Right lobe of liver (tissue), 4 donors: ENCODE data around the gene C19orf85.

ENCODE experiments used
- POLR2A ChIP-seq: fragments of 450-650 bp; IDR thresholded peaks from one replicate; pipeline ENCODE4 v1.6.1; 2017; ENCODE audit warnings: antibody characterized with exemption, mild to moderate bottlenecking
- TF ChIP-seq, protein P1 (sequence below), 4 donors: fragments of 200-600 bp in 3 of 4; fragments of 450-650 bp in 1 of 4; IDR thresholded peaks; one replicate each; pipeline versions ENCODE4 v1.5.1 to v1.8.0; 2016 to 2022; ENCODE audit warnings: antibody characterized with exemption in 4 of 4, mild to moderate bottlenecking in 2 of 4
- donor health status: DM: no; HTN: no; CAD: no.
- donor health status: DM: no; HTN: no; CAD: no.
- donor health status: DM: no; HTN: yes; CAD: no.

GRCh38 chr19:55456347-55456746 lies 8.2 kb downstream of the C19orf85 start:
- TF ChIP-seq, protein P1, sequence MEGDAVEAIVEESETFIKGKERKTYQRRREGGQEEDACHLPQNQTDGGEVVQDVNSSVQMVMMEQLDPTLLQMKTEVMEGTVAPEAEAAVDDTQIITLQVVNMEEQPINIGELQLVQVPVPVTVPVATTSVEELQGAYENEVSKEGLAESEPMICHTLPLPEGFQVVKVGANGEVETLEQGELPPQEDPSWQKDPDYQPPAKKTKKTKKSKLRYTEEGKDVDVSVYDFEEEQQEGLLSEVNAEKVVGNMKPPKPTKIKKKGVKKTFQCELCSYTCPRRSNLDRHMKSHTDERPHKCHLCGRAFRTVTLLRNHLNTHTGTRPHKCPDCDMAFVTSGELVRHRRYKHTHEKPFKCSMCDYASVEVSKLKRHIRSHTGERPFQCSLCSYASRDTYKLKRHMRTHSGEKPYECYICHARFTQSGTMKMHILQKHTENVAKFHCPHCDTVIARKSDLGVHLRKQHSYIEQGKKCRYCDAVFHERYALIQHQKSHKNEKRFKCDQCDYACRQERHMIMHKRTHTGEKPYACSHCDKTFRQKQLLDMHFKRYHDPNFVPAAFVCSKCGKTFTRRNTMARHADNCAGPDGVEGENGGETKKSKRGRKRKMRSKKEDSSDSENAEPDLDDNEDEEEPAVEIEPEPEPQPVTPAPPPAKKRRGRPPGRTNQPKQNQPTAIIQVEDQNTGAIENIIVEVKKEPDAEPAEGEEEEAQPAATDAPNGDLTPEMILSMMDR (IDR thresholded peaks at IDR 0.05): no peak
- TF ChIP-seq POLR2A: no peak
